Caco-2 (cell line): ENCODE measurements around the gene RIMS3. TPM values are rescaled to one million over a fixed set of nuclear protein-coding genes. Genes with fewer than 3 reads are reported as not detected.

Experiments
- BruUV-seq: library from RNA; stranded (reverse); fragments of 400-500 nt; replicated peaks from 2 replicates; lab custom pipeline; 2021; lab: Mats Ljungman, UMichigan
- CTCF ChIA-PET: fragments of 300-600 bp; sonication (Branson Sonifier 250); formaldehyde crosslinking; loops from one replicate; lab custom pipeline; 2022; ENCODE audit warnings: antibody characterized with exemption; lab: Charles Lee
- POLR2A ChIA-PET: fragments of 300-600 bp; sonication (Branson Sonifier 250); formaldehyde crosslinking; loops from one replicate; lab custom pipeline; 2022; ENCODE audit warnings: antibody characterized with exemption; lab: Charles Lee
- DNase-seq, 2 experiments: peaks; one replicate each; pipeline versions ENCODE4 v3.0.0 to v3.0.0-alpha.2; 2020 to 2022
- H3K27me3 ChIP-seq: replicated peaks from 2 replicates; pipeline ENCODE4 v1.6.0; 2011; ENCODE audit warnings: low read length; ENCODE audit not compliant: control insufficient read depth, insufficient read depth
- H3K36me3 ChIP-seq: 2 replicates; pipeline ENCODE4 v1.5.1; 2011; ENCODE audit warnings: low read length; ENCODE audit not compliant: control insufficient read depth, insufficient read depth
- H3K4me1 ChIP-seq: fragments of 250-450 bp; sonication (Bioruptor Pico); 2 replicates; pipeline ENCODE4 v1.5.1; 2020; ENCODE audit warnings: mild to moderate bottlenecking
- H3K4me3 ChIP-seq: 2 replicates; pipeline ENCODE4 v1.5.1; 2011; ENCODE audit warnings: low read depth, mild to moderate bottlenecking, control low read depth, low read length
- H3K9me3 ChIP-seq: fragments of 250-450 bp; sonication (Bioruptor Pico); 2 replicates; pipeline ENCODE4 v1.5.1; 2020; ENCODE audit warnings: mild to moderate bottlenecking, moderate library complexity
- H3K27ac Mint-ChIP-seq: one replicate; pipeline ENCODE4 v1.8.0; 2022; ENCODE audit warnings: mixed read lengths; ENCODE audit not compliant: unreplicated experiment
- H3K27me3 Mint-ChIP-seq: one replicate; pipeline ENCODE4 v1.8.0; 2022; ENCODE audit warnings: mixed read lengths; ENCODE audit not compliant: insufficient read depth, unreplicated experiment
- H3K36me3 Mint-ChIP-seq: one replicate; pipeline ENCODE4 v1.8.0; 2022; ENCODE audit warnings: mild to moderate bottlenecking, mixed read lengths; ENCODE audit not compliant: insufficient read depth, unreplicated experiment
- H3K4me1 Mint-ChIP-seq: one replicate; pipeline ENCODE4 v1.8.0; 2022; ENCODE audit warnings: low read depth, mixed read lengths; ENCODE audit not compliant: unreplicated experiment
- H3K4me3 Mint-ChIP-seq: one replicate; pipeline ENCODE4 v1.8.0; 2022; ENCODE audit warnings: mild to moderate bottlenecking, moderate library complexity, mixed read lengths; ENCODE audit not compliant: unreplicated experiment
- H3K9me3 Mint-ChIP-seq: one replicate; pipeline ENCODE4 v1.8.0; 2022; ENCODE audit warnings: mixed read lengths; ENCODE audit not compliant: unreplicated experiment
- intact Hi-C: fragments of 100-400 bp; cut with micrococcal nuclease; formaldehyde crosslinking; loops from one replicate; pipeline ENCODE4 v1.10.0; 2022; ENCODE audit not compliant: unreplicated experiment
- total RNA-seq: library from RNA; stranded (reverse); gene quantifications from 2 replicates; pipeline ENCODE4 v1.2.3, GENCODE V29; 2022
- TF ChIP-seq, protein P1 (sequence below), 2 experiments: fragments of 200-600 bp in 1 of 2; IDR thresholded peaks; 1 replicate in 1 of 2; 2 replicates in 1 of 2; pipeline versions ENCODE4 v1.5.1 to v1.8.0; 2011 to 2022; ENCODE audit warnings: antibody characterized with exemption in 1 of 2, control low read depth in 1 of 2, inconsistent platforms in 1 of 2, low read depth in 1 of 2, low read length in 1 of 2, mild to moderate bottlenecking in 1 of 2, moderate library complexity in 1 of 2; ENCODE audit not compliant: insufficient read depth in 1 of 2, severe bottlenecking in 1 of 2, unreplicated experiment in 1 of 2

Gene RIMS3
- total RNA-seq, 1 experiment from 2014 or later, result 3.1 TPM

GRCh38 chr1:40709100-40709801 is 43.8 kb upstream of the RIMS3 start:
- no peaks in the 10 kb centered on the region for H3K9me3 ChIP-seq
- H3K4me3 Mint-ChIP-seq, result peak overlapping the region; percentile 90
- H3K36me3 ChIP-seq, result peaks cover 1% of the 10 kb centered on the region; the same call in 1 of the 2 replicates
- H3K4me3 ChIP-seq, result peak overlapping the region; percentile 53
- DNase-seq, result peak; percentile 81 to 88
- CTCF ChIA-PET, result no interaction called here
- H3K4me1 ChIP-seq, result peaks cover 24% of the 10 kb centered on the region
- intact Hi-C loops, result loop anchor here (1.0 kb wide), 1 partner anchor 17 kb away; no protein-coding TSS in a partner anchor
- TF ChIP-seq, protein P1, sequence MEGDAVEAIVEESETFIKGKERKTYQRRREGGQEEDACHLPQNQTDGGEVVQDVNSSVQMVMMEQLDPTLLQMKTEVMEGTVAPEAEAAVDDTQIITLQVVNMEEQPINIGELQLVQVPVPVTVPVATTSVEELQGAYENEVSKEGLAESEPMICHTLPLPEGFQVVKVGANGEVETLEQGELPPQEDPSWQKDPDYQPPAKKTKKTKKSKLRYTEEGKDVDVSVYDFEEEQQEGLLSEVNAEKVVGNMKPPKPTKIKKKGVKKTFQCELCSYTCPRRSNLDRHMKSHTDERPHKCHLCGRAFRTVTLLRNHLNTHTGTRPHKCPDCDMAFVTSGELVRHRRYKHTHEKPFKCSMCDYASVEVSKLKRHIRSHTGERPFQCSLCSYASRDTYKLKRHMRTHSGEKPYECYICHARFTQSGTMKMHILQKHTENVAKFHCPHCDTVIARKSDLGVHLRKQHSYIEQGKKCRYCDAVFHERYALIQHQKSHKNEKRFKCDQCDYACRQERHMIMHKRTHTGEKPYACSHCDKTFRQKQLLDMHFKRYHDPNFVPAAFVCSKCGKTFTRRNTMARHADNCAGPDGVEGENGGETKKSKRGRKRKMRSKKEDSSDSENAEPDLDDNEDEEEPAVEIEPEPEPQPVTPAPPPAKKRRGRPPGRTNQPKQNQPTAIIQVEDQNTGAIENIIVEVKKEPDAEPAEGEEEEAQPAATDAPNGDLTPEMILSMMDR (IDR thresholded peaks at IDR 0.05; ENCODE audit: insufficient read depth in 1 of 2, low read depth in 1 of 2, low read length in 1 of 2, severe bottlenecking in 1 of 2, unreplicated experiment in 1 of 2), result no peak
- no peaks in the 10 kb centered on the region for H3K27me3 ChIP-seq
- H3K36me3 Mint-ChIP-seq, result peaks cover 12% of the 10 kb centered on the region
- POLR2A ChIA-PET, result interaction anchor here (0.6 to 1.8 kb wide), 3 partner anchors 18 to 178 kb away, joined by 3 to 14 read pairs (median 3); partner anchors contain the start of genes CITED4, NFYC and ZNF684
- H3K27ac Mint-ChIP-seq, result peak overlapping the region; percentile 96
- H3K9me3 Mint-ChIP-seq, result no peaks in the 10 kb centered on the region
- no peaks in the 10 kb centered on the region for H3K27me3 Mint-ChIP-seq
- H3K4me1 Mint-ChIP-seq, result no peaks in the 10 kb centered on the region
- BruUV-seq, result no TSS peak

DNA sequence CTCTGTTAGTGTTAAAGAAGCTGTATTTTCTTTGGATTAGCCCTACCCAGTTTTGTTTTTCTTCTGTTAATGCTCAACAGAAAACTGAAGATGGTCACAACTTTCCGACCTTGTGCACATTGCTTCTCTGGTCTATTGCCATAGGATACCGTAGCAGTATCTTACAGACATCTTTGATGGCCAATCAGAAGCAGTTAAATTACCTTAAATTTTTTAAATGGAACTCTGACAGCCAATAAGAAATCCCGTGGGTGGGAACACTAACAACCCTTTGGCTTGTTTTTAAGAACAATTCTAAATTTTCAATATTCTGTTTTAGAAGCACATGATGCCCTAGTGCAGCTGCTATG is 43.2 kb upstream of the RIMS3 start:
- Mint-ChIP-seq H3K9me3 (no peaks in the 10 kb centered on the region), H3K27me3 (no peaks in the 10 kb centered on the region), H3K4me3 (peak overlapping the region; percentile 90), H3K27ac (peak overlapping the region; percentile 96), H3K4me1 (no peaks in the 10 kb centered on the region), H3K36me3 (peaks cover 12% of the 10 kb centered on the region)
- no peaks in the 10 kb centered on the region for H3K27me3 ChIP-seq
- no peaks in the 10 kb centered on the region for H3K9me3 ChIP-seq
- ChIA-PET POLR2A (interaction anchor here (1.3 to 1.8 kb wide), 2 partner anchors 17 to 154 kb away, joined by 3 to 14 read pairs; partner anchors contain the start of genes CITED4 and NFYC), CTCF (no interaction called here)
- H3K36me3 ChIP-seq, result peaks cover 1% of the 10 kb centered on the region; the same call in 1 of the 2 replicates
- TF ChIP-seq, protein P1 (IDR thresholded peaks at IDR 0.05; ENCODE audit: insufficient read depth in 1 of 2, low read depth in 1 of 2, low read length in 1 of 2, severe bottlenecking in 1 of 2, unreplicated experiment in 1 of 2), result no peak
- H3K4me3 ChIP-seq, result peak overlapping the region; percentile 53
- intact Hi-C loops, result loop anchor here (1.0 kb wide), 1 partner anchor 16 kb away; no protein-coding TSS in a partner anchor
- no TSS peak for BruUV-seq
- DNase-seq, result peak; percentile 30 to 61
- peaks cover 24% of the 10 kb centered on the region for H3K4me1 ChIP-seq

DNA sequence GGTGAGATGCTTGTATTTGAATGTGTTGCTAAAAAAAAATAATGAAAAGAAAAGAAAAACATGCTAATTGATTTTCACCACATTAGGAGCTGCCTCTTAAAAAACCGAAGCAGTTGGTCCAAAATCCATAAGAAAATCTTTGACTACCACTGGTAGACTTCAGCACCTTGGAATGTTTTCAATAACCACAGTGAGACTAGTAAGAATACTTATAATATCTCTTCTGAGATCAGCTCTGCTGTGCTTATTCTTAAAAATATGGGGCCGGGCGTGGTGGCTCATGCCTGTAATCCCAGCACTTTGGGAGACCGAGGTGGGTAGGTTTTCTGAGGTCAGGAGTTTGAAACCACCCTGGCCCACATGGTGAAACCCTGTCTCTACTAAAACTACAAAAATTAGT is 41.1 kb upstream of the RIMS3 start:
- Histone ChIP-seq H3K4me3 (no peak overlapping the region), H3K36me3 (no peaks in the 10 kb centered on the region), H3K27me3 (no peaks in the 10 kb centered on the region), H3K9me3 (no peaks in the 10 kb centered on the region), H3K4me1 (peaks cover 18% of the 10 kb centered on the region)
- CTCF ChIA-PET, result no interaction called here
- no peaks in the 10 kb centered on the region for H3K27me3 Mint-ChIP-seq
- H3K9me3 Mint-ChIP-seq, result no peaks in the 10 kb centered on the region
- TF ChIP-seq, protein P1 (IDR thresholded peaks at IDR 0.05; ENCODE audit: insufficient read depth in 1 of 2, low read depth in 1 of 2, low read length in 1 of 2, severe bottlenecking in 1 of 2, unreplicated experiment in 1 of 2), result no peak
- intact Hi-C loops, result no loop called here
- peaks cover 12% of the 10 kb centered on the region for H3K36me3 Mint-ChIP-seq
- POLR2A ChIA-PET, result no interaction called here
- no TSS peak for BruUV-seq
- H3K27ac Mint-ChIP-seq, result no peak overlapping the region
- DNase-seq, result no peak
- H3K4me3 Mint-ChIP-seq, result no peak overlapping the region
- H3K4me1 Mint-ChIP-seq, result no peaks in the 10 kb centered on the region
